Measurements from ENCODE around the gene ABCG5. TPM values are rescaled to one million over a fixed set of nuclear protein-coding genes. Genes with fewer than 3 reads are reported as not detected.

Gene ABCG5
- not detected in 2 replicates for total RNA-seq

DNA sequence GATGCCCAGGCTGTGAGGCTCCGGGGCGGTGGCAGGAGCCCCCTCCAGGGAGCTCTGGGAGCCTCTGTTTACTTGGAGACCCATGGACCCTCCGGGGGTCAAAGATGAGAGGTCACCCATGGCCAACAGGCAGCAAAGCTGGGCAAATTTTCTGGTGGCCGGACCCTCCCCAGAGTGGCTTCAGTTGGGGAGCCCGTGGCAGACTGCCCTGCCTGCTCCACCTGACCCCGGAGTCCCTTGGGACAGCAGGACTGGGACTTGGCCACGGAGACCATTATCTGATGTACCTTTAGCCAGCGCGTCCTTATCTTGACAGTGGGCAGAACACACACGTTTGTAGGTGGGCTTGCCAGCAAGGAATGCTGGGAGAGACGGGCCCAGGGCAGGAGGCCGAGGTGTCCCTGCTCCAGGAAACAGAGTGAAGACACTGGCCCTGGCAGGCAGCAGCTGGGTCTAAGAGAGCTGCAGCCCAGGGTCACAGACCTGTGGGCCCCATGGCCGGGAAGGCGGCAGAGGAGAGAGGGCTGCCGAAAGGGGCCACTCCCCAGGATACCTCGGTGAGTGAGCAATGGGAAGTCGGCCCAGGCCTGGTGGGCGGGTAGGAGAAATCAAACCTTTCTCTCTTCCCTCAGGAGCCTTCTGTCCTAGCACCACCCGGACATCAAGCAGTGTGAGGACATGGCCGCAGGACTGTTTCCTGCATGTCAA lies at the start of gene ABCG5, which contains the start of gene ABCG8:
TSS of gene ABCG5 (minus strand) at position 280 of the 708 bp plus-strand sequence. CDS start at position 120, 160 bp downstream.
TSS of gene ABCG8 (plus strand) at position 412 of the 708 bp plus-strand sequence. CDS start at position 495, 83 bp downstream.

GRCh38 chr2:43773876-43774613 lies 64.6 kb downstream of the ABCG5 start, which contains the start of gene DYNC2LI1:
Gene DYNC2LI1 (plus strand): TSS chr2:43774039. CDS start chr2:43774139, 100 bp downstream.

Other genes with a start within 250 kb of the ABCG5 start
- gene THADA, start 242.8 kb downstream of the ABCG5 start, total RNA-seq, result 16.3 and 16.4 TPM in 2 replicates
- 1.0 and 1.2 TPM in 2 replicates for gene PLEKHH2, start 201.6 kb downstream of the ABCG5 start, total RNA-seq
- gene C1GALT1C1L, start 162.4 kb downstream of the ABCG5 start, total RNA-seq, result 0.50 and 1.0 TPM in 2 replicates
- 11.4 and 17.8 TPM in 2 replicates for gene DYNC2LI1, start 64.8 kb downstream of the ABCG5 start, total RNA-seq
- not detected in 2 replicates for gene ABCG8, start 132 bp upstream of the ABCG5 start, total RNA-seq
- 43.3 and 53.1 TPM in 2 replicates for gene LRPPRC, start 157.2 kb upstream of the ABCG5 start, total RNA-seq

Measured in bronchus fibroblast of lung (primary cell).